SHP77 (cell line): ENCODE measurements around the gene MC4R.

Experiments used
- DNase-seq, 2 experiments: peaks; one replicate each; lab custom pipeline; 2025; lab: John Stamatoyannopoulos, UW

MC4R gene

DNA sequence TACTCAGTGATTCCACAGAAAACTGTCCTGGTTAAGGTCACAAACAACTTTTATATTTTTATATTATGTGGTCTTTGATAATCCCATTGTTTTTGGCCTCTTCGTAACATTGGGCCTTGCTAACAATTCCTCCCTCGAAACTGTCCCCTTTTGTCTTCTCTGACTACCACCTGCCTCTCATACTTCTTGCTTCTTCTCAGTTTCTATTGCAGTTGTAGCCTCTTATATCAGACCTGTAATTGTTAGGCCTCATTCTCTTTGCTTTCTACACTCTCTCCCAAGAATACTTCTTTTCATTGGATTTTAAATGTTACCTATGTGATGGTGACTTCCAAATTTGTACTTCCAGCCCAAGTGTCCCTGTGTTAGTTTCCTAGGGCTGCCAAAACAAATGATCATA, 44.7 kb downstream of the MC4R start:
- DNase-seq, result no peak

DNA sequence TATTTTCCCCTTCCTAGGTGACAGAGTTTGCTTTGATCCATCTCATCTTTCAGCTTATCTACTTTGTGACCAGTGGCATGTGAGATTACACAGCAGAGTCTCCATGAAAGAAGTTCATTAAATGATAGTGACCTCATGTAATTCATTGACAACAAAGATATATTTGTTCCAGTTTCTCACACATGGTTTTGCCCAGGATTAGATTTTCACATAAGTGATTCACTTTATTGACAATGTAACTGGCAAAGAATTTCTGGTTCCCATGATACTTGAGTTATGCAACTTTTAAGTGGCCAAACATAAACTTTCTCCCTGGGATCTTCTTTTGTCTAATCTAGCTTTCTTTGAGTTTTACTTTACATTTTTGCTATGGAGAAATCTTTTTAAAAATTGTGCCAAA, 50.0 kb downstream of the MC4R start:
- DNase-seq, result no peak
